H9 (cell line): Measurements from ENCODE around the gene LRRTM1. TPM values are rescaled to one million over a fixed set of nuclear protein-coding genes. Genes with fewer than 3 reads are reported as not detected.
A peak's percentile ranks its signal among the peaks of the same experiment; 100 is the strongest.

Source experiments
- DNase-seq: peaks from one replicate; pipeline ENCODE4 v3.0.0-alpha.2; 2017
- H2AFZ ChIP-seq: one replicate; pipeline ENCODE4 v1.6.1; 2013; ENCODE audit warnings: mild to moderate bottlenecking, low read length, control low read depth, moderate library complexity
- H2AK5ac ChIP-seq: 2 replicates; pipeline ENCODE4 v1.6.1; 2013; ENCODE audit warnings: low read length, control low read depth, mixed read lengths; ENCODE audit not compliant: insufficient read length
- H2BK120ac ChIP-seq: one replicate; pipeline ENCODE4 v1.6.1; 2013; ENCODE audit warnings: low read depth, mild to moderate bottlenecking, low read length, control low read depth, inconsistent platforms; ENCODE audit not compliant: poor library complexity, severe bottlenecking
- H2BK12ac ChIP-seq: 2 replicates; pipeline ENCODE4 v1.6.1; 2013; ENCODE audit warnings: low read length, control low read depth, mixed read lengths, low read depth; ENCODE audit not compliant: insufficient read length
- H2BK15ac ChIP-seq: 2 replicates; pipeline ENCODE4 v1.6.1; 2013; ENCODE audit warnings: low read depth, low read length, control low read depth
- H2BK20ac ChIP-seq: one replicate; pipeline ENCODE4 v1.6.1; 2013; ENCODE audit warnings: low read depth, mild to moderate bottlenecking, low read length, control low read depth, inconsistent platforms; ENCODE audit not compliant: poor library complexity, severe bottlenecking
- H2BK5ac ChIP-seq: 2 replicates; pipeline ENCODE4 v1.6.1; 2013; ENCODE audit warnings: low read length, control low read depth, mixed read lengths; ENCODE audit not compliant: insufficient read length
- H3K14ac ChIP-seq: 2 replicates; pipeline ENCODE4 v1.6.1; 2013; ENCODE audit warnings: low read length, control low read depth; ENCODE audit not compliant: insufficient read depth
- H3K18ac ChIP-seq: 2 replicates; pipeline ENCODE4 v1.6.1; 2013; ENCODE audit warnings: low read depth, mild to moderate bottlenecking, mixed read lengths, low read length, control low read depth; ENCODE audit not compliant: insufficient read length
- H3K23ac ChIP-seq: 2 replicates; pipeline ENCODE4 v1.6.1; 2013; ENCODE audit warnings: low read length, control low read depth, mixed read lengths, low read depth; ENCODE audit not compliant: insufficient read length
- H3K23me2 ChIP-seq: 2 replicates; pipeline ENCODE4 v1.6.1; 2013; ENCODE audit warnings: low read depth, mild to moderate bottlenecking, mixed read lengths, low read length, control low read depth; ENCODE audit not compliant: insufficient read length, poor library complexity, severe bottlenecking
- H3K27ac ChIP-seq: 2 replicates; pipeline ENCODE4 v1.5.1; 2013; ENCODE audit warnings: low read length, control low read depth, mixed read lengths, low read depth; ENCODE audit not compliant: insufficient read length
- H3K27me3 ChIP-seq: 2 replicates; pipeline ENCODE4 v1.6.1; 2013; ENCODE audit warnings: low read length, control low read depth, inconsistent platforms; ENCODE audit not compliant: insufficient read depth
- H3K4ac ChIP-seq: 2 replicates; pipeline ENCODE4 v1.6.1; 2013; ENCODE audit warnings: low read depth, mild to moderate bottlenecking, control low read depth, inconsistent platforms, low read length, moderate library complexity
- H3K4me1 ChIP-seq: 2 replicates; pipeline ENCODE4 v1.6.1; 2013; ENCODE audit warnings: low read length, control low read depth, inconsistent platforms; ENCODE audit not compliant: insufficient read depth
- H3K4me2 ChIP-seq: 2 replicates; pipeline ENCODE4 v1.6.1; 2013; ENCODE audit warnings: low read length, control low read depth, mixed read lengths; ENCODE audit not compliant: insufficient read length, insufficient read depth
- H3K56ac ChIP-seq: 2 replicates; pipeline ENCODE4 v1.6.1; 2013; ENCODE audit warnings: low read depth, mild to moderate bottlenecking, mixed read lengths, low read length, control low read depth; ENCODE audit not compliant: insufficient read length
- H3K79me1 ChIP-seq: 2 replicates; pipeline ENCODE4 v1.6.1; 2013; ENCODE audit warnings: low read depth, mild to moderate bottlenecking, moderate library complexity, low read length, control low read depth, inconsistent platforms; ENCODE audit not compliant: insufficient read depth, poor library complexity, severe bottlenecking
- H3K79me2 ChIP-seq: 2 replicates; pipeline ENCODE4 v1.6.1; 2013; ENCODE audit warnings: low read length, control low read depth, inconsistent platforms; ENCODE audit not compliant: insufficient read depth
- H3K9ac ChIP-seq: 2 replicates; pipeline ENCODE4 v1.6.1; 2013; ENCODE audit warnings: low read length, control low read depth, mixed read lengths; ENCODE audit not compliant: insufficient read length; ENCODE audit errors: extremely low read depth
- H3K9me3 ChIP-seq: one replicate; pipeline ENCODE4 v1.6.1; 2013; ENCODE audit warnings: low read depth, low read length, inconsistent platforms; ENCODE audit not compliant: control insufficient read depth
- H3T11ph ChIP-seq: one replicate; pipeline ENCODE4 v1.6.1; 2013; ENCODE audit warnings: mild to moderate bottlenecking, low read length, control low read depth, inconsistent platforms
- H4K20me1 ChIP-seq: one replicate; pipeline ENCODE4 v1.6.1; 2013; ENCODE audit not compliant: control insufficient read depth, insufficient read length, insufficient read depth
- H4K5ac ChIP-seq: 2 replicates; pipeline ENCODE4 v1.6.1; 2013; ENCODE audit warnings: low read depth, mild to moderate bottlenecking, mixed read lengths, low read length, control low read depth; ENCODE audit not compliant: insufficient read length
- H4K8ac ChIP-seq: replicated peaks from 2 replicates; pipeline ENCODE4 v1.6.1; 2013; ENCODE audit warnings: low read length, control low read depth, mixed read lengths, low read depth; ENCODE audit not compliant: insufficient read length
- H4K91ac ChIP-seq: 2 replicates; pipeline ENCODE4 v1.6.1; 2013; ENCODE audit warnings: low read depth, mild to moderate bottlenecking, moderate library complexity, mixed read lengths, low read length, control low read depth; ENCODE audit not compliant: insufficient read length
- H3K27ac Mint-ChIP-seq, 3 experiments: 2 replicates in 2 of 3; 3 replicates in 1 of 3; pipeline ENCODE4 v1.8.0; 2020 to 2021; ENCODE audit warnings: mixed read lengths in 3 of 3, mild to moderate bottlenecking in 1 of 3, moderate library complexity in 1 of 3
- H3K27me3 Mint-ChIP-seq: 2 replicates; pipeline ENCODE4 v1.8.0; 2021; ENCODE audit warnings: low read depth, mild to moderate bottlenecking, moderate library complexity, mixed read lengths
- H3K36me3 Mint-ChIP-seq, 3 experiments: 2 replicates in 2 of 3; 3 replicates in 1 of 3; pipeline ENCODE4 v1.8.0; 2020 to 2021; ENCODE audit warnings: low read depth in 3 of 3, mixed read lengths in 3 of 3; ENCODE audit not compliant: insufficient read depth in 1 of 3
- H3K4me1 Mint-ChIP-seq, 2 experiments: 2 replicates each; pipeline ENCODE4 v1.8.0; 2020; ENCODE audit warnings: mixed read lengths in 2 of 2
- H3K4me3 Mint-ChIP-seq, 2 experiments: 2 replicates in 1 of 2; 3 replicates in 1 of 2; pipeline ENCODE4 v1.8.0; 2020 to 2021; ENCODE audit warnings: mild to moderate bottlenecking in 2 of 2, mixed read lengths in 2 of 2, moderate library complexity in 1 of 2
- H3K9me3 Mint-ChIP-seq, 2 experiments: 2 replicates in 1 of 2; 3 replicates in 1 of 2; pipeline ENCODE4 v1.8.0; 2020; ENCODE audit warnings: mild to moderate bottlenecking in 2 of 2, mixed read lengths in 2 of 2, moderate library complexity in 1 of 2
- CTCF ChIP-seq: fragments of 200-600 bp; sonication (generic); conservative IDR thresholded peaks from 3 replicates; pipeline ENCODE4 v1.8.0; 2021; ENCODE audit warnings: antibody characterized with exemption, mild to moderate bottlenecking
- WGBS: extraction: QIAGEN DNeasy Blood & Tissue Kit; methylation state at CpG from one replicate; pipeline ENCODE4 v1.1.7; 2013; ENCODE audit warnings: missing lambda C conversion rate, low lambda C conversion rate, mixed read lengths; ENCODE audit not compliant: insufficient read length; ENCODE audit errors: extremely low coverage; 5-methylcytosine and 5-hydroxymethylcytosine counted together
- total RNA-seq: library from RNA; stranded (reverse); gene quantifications from 2 replicates; pipeline ENCODE4 v1.2.1, GENCODE V29; 2021

LRRTM1 gene
- total RNA-seq, 1 experiment from 2014 or later, result 1.2 TPM

- Histone ChIP-seq H3K18ac (no peak overlapping the region), H2BK5ac (no peak overlapping the region), H4K5ac (no peak overlapping the region), H2BK120ac (no peak overlapping the region), H3K23me2 (no peaks in the 10 kb centered on the region), H3T11ph (no peak overlapping the region), H3K9me3 (no peaks in the 10 kb centered on the region), H4K8ac (no peak overlapping the region), H2BK20ac (no peak overlapping the region), H3K79me1 (no peaks in the 10 kb centered on the region), H4K20me1 (no peaks in the 10 kb centered on the region), H2AK5ac (no peak overlapping the region), H3K14ac (no peak overlapping the region), H4K91ac (no peak overlapping the region), H2BK15ac (no peak overlapping the region), H3K9ac (no peak overlapping the region), H3K4ac (no peak overlapping the region), H2BK12ac (no peak overlapping the region), H3K27ac (no peak overlapping the region), H3K56ac (no peak overlapping the region), H2AFZ (no peak overlapping the region), H3K23ac (no peak overlapping the region), H3K27me3 (no peaks in the 10 kb centered on the region; the same call in 1 of the 2 replicates), H3K4me2 (peak overlapping the region; percentile 41), H3K79me2 (no peaks in the 10 kb centered on the region), H3K4me1 (peaks cover 7% of the 10 kb centered on the region; the same call in 1 of the 2 replicates)
- Mint-ChIP-seq H3K27ac (peak overlapping the region in 1 of 3 experiments; percentile 9; a peak in 2 of 7 replicates), H3K36me3 (no peaks in the 10 kb centered on the region), H3K27me3 (peaks cover 10% of the 10 kb centered on the region), H3K9me3 (no peaks in the 10 kb centered on the region), H3K4me3 (peak overlapping the region in 1 of 2 experiments; percentile 61; a peak in 1 of 5 replicates), H3K4me1 (peaks cover 15 to 29% of the 10 kb centered on the region in 2 experiments)
- WGBS, result no CpG with 5 or more reads among the region's 42 CpGs
- no peak for TF ChIP-seq CTCF
- peak; percentile 33 for DNase-seq
Observed at GRCh38 chr2:80322311-80322920, 17.9 kb upstream of the LRRTM1 start.
